ENCODE results near the gene OSBPL8.

DNA sequence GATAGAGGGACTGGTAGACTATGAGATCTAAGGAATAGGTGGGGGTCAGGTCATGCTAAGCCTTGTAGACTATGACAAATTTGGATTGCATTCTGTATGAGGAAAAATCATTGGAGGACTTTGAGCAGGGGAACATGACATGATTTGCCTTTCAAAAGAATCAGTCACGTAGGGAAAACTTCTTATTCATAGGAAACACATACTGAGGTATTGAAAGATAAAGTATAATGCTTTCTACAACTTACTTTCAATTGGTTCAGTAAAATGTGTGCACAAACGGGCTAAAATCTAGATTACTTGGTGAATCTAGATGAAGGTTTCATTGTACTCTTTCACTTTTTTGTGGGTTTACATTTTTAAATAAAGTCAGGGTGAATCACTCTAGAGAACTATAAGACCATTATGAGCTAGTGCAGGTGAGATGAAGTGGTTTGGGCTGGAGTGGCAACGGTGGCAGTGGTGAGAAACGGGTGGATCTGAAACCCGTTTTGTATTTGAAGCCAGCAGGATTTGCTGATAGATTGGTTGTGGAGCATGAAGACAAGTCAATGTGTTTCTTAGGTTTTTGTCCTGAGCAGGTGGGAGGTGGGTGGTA, 218.0 kb downstream of the OSBPL8 start:
- TF ChIP-seq, protein P1, sequence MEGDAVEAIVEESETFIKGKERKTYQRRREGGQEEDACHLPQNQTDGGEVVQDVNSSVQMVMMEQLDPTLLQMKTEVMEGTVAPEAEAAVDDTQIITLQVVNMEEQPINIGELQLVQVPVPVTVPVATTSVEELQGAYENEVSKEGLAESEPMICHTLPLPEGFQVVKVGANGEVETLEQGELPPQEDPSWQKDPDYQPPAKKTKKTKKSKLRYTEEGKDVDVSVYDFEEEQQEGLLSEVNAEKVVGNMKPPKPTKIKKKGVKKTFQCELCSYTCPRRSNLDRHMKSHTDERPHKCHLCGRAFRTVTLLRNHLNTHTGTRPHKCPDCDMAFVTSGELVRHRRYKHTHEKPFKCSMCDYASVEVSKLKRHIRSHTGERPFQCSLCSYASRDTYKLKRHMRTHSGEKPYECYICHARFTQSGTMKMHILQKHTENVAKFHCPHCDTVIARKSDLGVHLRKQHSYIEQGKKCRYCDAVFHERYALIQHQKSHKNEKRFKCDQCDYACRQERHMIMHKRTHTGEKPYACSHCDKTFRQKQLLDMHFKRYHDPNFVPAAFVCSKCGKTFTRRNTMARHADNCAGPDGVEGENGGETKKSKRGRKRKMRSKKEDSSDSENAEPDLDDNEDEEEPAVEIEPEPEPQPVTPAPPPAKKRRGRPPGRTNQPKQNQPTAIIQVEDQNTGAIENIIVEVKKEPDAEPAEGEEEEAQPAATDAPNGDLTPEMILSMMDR (IDR thresholded peaks at IDR 0.05; ENCODE audit: insufficient read depth, low read depth, low read length) = no peak
- no peak for TF ChIP-seq EZH2 (IDR thresholded peaks at IDR 0.05; ENCODE audit: insufficient read depth, low read length)

All from astrocyte (in vitro differentiated cells and primary cell).